ENCODE measurements around the gene GAB3.

The GAB3 gene

GRCh38 chrX:154751203-154751668 is 359 bp upstream of the GAB3 start:
- DNase-seq (ENCODE audit: insufficient read length, low spot score) (no peak), FAIRE-seq (no peak)
- no peak for TF ChIP-seq CTCF (IDR thresholded peaks at IDR 0.05; ENCODE audit: insufficient read depth, missing control alignments)

GRCh38 chrX:154749856-154750255 is 1.0 kb downstream of the GAB3 start:
- no peak for DNase-seq (ENCODE audit: insufficient read length, low spot score)

GRCh38 chrX:154748712-154749339 is 2.1 kb downstream of the GAB3 start:
- DNase-seq (ENCODE audit: insufficient read length, low spot score): no peak
- peak; percentile 54 for TF ChIP-seq CTCF (IDR thresholded peaks at IDR 0.05; ENCODE audit: insufficient read depth, missing control alignments)

More at GRCh38 chrX:154749856-154750255, 1.0 kb downstream of the GAB3 start:
- no peak for TF ChIP-seq CTCF (IDR thresholded peaks at IDR 0.05; ENCODE audit: insufficient read depth, missing control alignments)
- no peak for FAIRE-seq

GRCh38 chrX:154742613-154743012 is 8.3 kb downstream of the GAB3 start:
- DNase-seq (ENCODE audit: insufficient read length, low spot score) (no peak), FAIRE-seq (no peak)
- TF ChIP-seq CTCF (IDR thresholded peaks at IDR 0.05; ENCODE audit: insufficient read depth, missing control alignments): no peak

More at GRCh38 chrX:154748712-154749339, 2.1 kb downstream of the GAB3 start:
- no peak for FAIRE-seq

GRCh38 chrX:154739952-154740465 is 10.9 kb downstream of the GAB3 start:
- FAIRE-seq: no peak
- TF ChIP-seq CTCF (IDR thresholded peaks at IDR 0.05; ENCODE audit: insufficient read depth, missing control alignments): no peak

GRCh38 chrX:154738011-154738738 is 12.7 kb downstream of the GAB3 start:
- FAIRE-seq (no peak), DNase-seq (ENCODE audit: insufficient read length, low spot score) (no peak)
- no peak for TF ChIP-seq CTCF (IDR thresholded peaks at IDR 0.05; ENCODE audit: insufficient read depth, missing control alignments)

More at GRCh38 chrX:154739952-154740465, 10.9 kb downstream of the GAB3 start:
- DNase-seq (ENCODE audit: insufficient read length, low spot score): no peak

All from D721Med (cell line).